Ovary (tissue), 9 donors: ENCODE measurements around the gene POLR1E. TPM values are rescaled to one million over a fixed set of nuclear protein-coding genes. Genes with fewer than 3 reads are reported as not detected.

Source experiments
- DNase-seq, 5 donors: peaks; one replicate each; pipeline ENCODE4 v3.0.0-alpha.2; 2019 to 2020
- H3K27ac ChIP-seq, 2 donors: fragments of 200-600 bp; one replicate each; pipeline versions ENCODE4 v1.5.1 to v1.8.0; 2019 to 2022
- H3K27me3 ChIP-seq: fragments of 200-600 bp; one replicate; pipeline ENCODE4 v1.8.0; 2022
- H3K36me3 ChIP-seq: fragments of 200-600 bp; sonication (generic); one replicate; pipeline ENCODE4 v1.5.1; 2019
- H3K4me1 ChIP-seq: one replicate; pipeline ENCODE4 v1.8.1; 2013; ENCODE audit warnings: mild to moderate bottlenecking, moderate library complexity; ENCODE audit not compliant: insufficient read depth
- H3K4me3 ChIP-seq: fragments of 200-600 bp; sonication (generic); one replicate; pipeline ENCODE4 v1.5.1; 2017
- H3K9me3 ChIP-seq, 2 donors: fragments of 200-600 bp in 1 of 2; sonication (generic) in 1 of 2; one replicate each; pipeline versions ENCODE4 v1.5.1 to v1.8.1; 2013 to 2019; ENCODE audit warnings: mild to moderate bottlenecking in 1 of 2, moderate library complexity in 1 of 2
- CTCF ChIP-seq, 3 donors: fragments of 450-650 bp in 2 of 3; fragments of 200-600 bp in 1 of 3; IDR thresholded peaks; one replicate each; pipeline versions ENCODE4 v1.5.1 to v1.8.0; 2016 to 2022; ENCODE audit warnings: antibody characterized with exemption in 3 of 3, mild to moderate bottlenecking in 1 of 3
- EP300 ChIP-seq: sonication (generic); formaldehyde crosslinking; IDR thresholded peaks from one replicate; pipeline ENCODE4 v1.6.1; 2017; ENCODE audit warnings: antibody characterized with exemption
- POLR2A ChIP-seq: fragments of 450-650 bp; IDR thresholded peaks from one replicate; pipeline ENCODE4 v1.6.1; 2017; ENCODE audit warnings: antibody characterized with exemption, mild to moderate bottlenecking, moderate library complexity
- WGBS, 3 donors: extraction: QIAGEN DNeasy Blood & Tissue Kit in 1 of 3; methylation state at CpG; one replicate each; pipeline versions ENCODE4 v1.1.5 to v1.1.7; 2013 to 2017; 5-methylcytosine and 5-hydroxymethylcytosine counted together
- intact Hi-C, 4 donors: fragments of 100-400 bp; cut with DNase I; formaldehyde crosslinking; loops; one replicate each; pipeline versions ENCODE4 v1.11.0 to v1.15.1; 2022 to 2023
- polyA plus RNA-seq, 2 donors: library from polyadenylated mRNA; stranded (reverse); fragments of 200-250 nt in 1 of 2; fragments of 350-450 nt in 1 of 2; fragmentation: Illumina TruSeq in 1 of 2; extraction: RNeasy Lipid Tissue Mini Kit (QIAGEN cat#74804) in 1 of 2; gene quantifications; one replicate each; pipeline ENCODE4 v1.2.3, GENCODE V29; 2013 to 2014
- total RNA-seq, 7 donors: library from RNA; depleted of rRNA in 2 of 7; stranded (reverse); fragments of >200 nt in 2 of 7; fragmentation: NEBNext Ultra II Directional in 3 of 7; extraction: Animal tissue kit (Norgen Biotek cat#: 25700) in 3 of 7; gene quantifications; one replicate each; pipeline versions ENCODE4 v1.1.0 to v1.2.4, GENCODE V29; 2016 to 2023
- donor health status: DM: no; HTN: no; CAD: no; lungs with moderate emphysema.
- donor health status: DM: no; HTN: no; CAD: no.
- donor health status: Bipolar disorder and iron deficiency.
- donor health status: DM: yes; HTN: yes; CAD: no.
- donor health status: DM: no; HTN: no; CAD: no.
- donor health status: DM: yes; HTN: yes; CAD: no.

The POLR1E gene
- total and polyA plus RNA-seq, 9 donors = 26.3 to 48.9 (median 39.1) TPM

GRCh38 chr9:37454238-37454637 lies 31.5 kb upstream of the POLR1E start:
- no peak overlapping the region for H3K4me3 ChIP-seq
- no peak for DNase-seq
- no peaks in the 10 kb centered on the region for H3K27me3 ChIP-seq
- no peak overlapping the region for H3K27ac ChIP-seq
- H3K9me3 ChIP-seq = no peaks in the 10 kb centered on the region
- H3K4me1 ChIP-seq = peaks cover 14% of the 10 kb centered on the region
- TF ChIP-seq EP300 (no peak), POLR2A (no peak), CTCF (IDR thresholded peaks at IDR 0.05) (no peak)
- intact Hi-C loops = no loop called here
- no peaks in the 10 kb centered on the region for H3K36me3 ChIP-seq

- WGBS, 3 donors = 75 to 82% (median 80%) methylated on average over 7 of the region's 7 CpGs
- intact Hi-C loops = no loop called here
Measured at GRCh38 chr9:37455884-37456647, 29.7 kb upstream of the POLR1E start.

GRCh38 chr9:37456817-37457216 lies 28.9 kb upstream of the POLR1E start:
- Histone ChIP-seq H3K9me3 (no peaks in the 10 kb centered on the region), H3K4me3 (no peak overlapping the region), H3K27ac (no peak overlapping the region), H3K4me1 (peaks cover 9% of the 10 kb centered on the region), H3K36me3 (no peaks in the 10 kb centered on the region), H3K27me3 (no peaks in the 10 kb centered on the region)
- TF ChIP-seq POLR2A = no peak
- TF ChIP-seq EP300 = no peak
- no peak for TF ChIP-seq CTCF (IDR thresholded peaks at IDR 0.05)
- intact Hi-C loops = no loop called here
- 90 to 96% (median 93%) methylated on average over 1 of the region's 1 CpG for WGBS, 3 donors
- DNase-seq = no peak

More at GRCh38 chr9:37455884-37456647, 29.7 kb upstream of the POLR1E start:
- H3K4me1 ChIP-seq = peaks cover 14% of the 10 kb centered on the region
- no peaks in the 10 kb centered on the region for H3K9me3 ChIP-seq
- no peaks in the 10 kb centered on the region for H3K27me3 ChIP-seq
- H3K27ac ChIP-seq = no peak overlapping the region
- no peak overlapping the region for H3K4me3 ChIP-seq
- H3K36me3 ChIP-seq = no peaks in the 10 kb centered on the region
- no peak for DNase-seq
- TF ChIP-seq EP300 = no peak

- H3K9me3 ChIP-seq = no peaks in the 10 kb centered on the region
- TF ChIP-seq POLR2A = no peak
- no peak for TF ChIP-seq CTCF (IDR thresholded peaks at IDR 0.05)
- no peak for TF ChIP-seq EP300
- no peak for DNase-seq
- no peaks in the 10 kb centered on the region for H3K36me3 ChIP-seq
- 25 to 33% (median 27%) methylated on average over 3 of the region's 3 CpGs for WGBS, 3 donors
- no peak overlapping the region for H3K27ac ChIP-seq
- intact Hi-C loops = loop anchor here in 1 of 4 donors (5.0 to 10.0 kb wide), 2 partner anchors 37 to 1709 kb away; partner anchors contain the start of gene MSMP
- peak overlapping the region; percentile 95 for H3K4me3 ChIP-seq
- peaks cover 4% of the 10 kb centered on the region for H3K4me1 ChIP-seq
- no peaks in the 10 kb centered on the region for H3K27me3 ChIP-seq
Measured at GRCh38 chr9:37464006-37464405, 21.7 kb upstream of the POLR1E start.
